Suprapubic skin (tissue), 4 donors: ENCODE results near the gene EHD4.

Experiments used
- EP300 ChIP-seq: sonication (generic); formaldehyde crosslinking; IDR thresholded peaks from one replicate; pipeline ENCODE4 v1.6.1; 2017; ENCODE audit warnings: antibody characterized with exemption
- POLR2A ChIP-seq, 2 donors: fragments of 450-650 bp; IDR thresholded peaks; one replicate each; pipeline ENCODE4 v1.6.1; 2017; ENCODE audit warnings: antibody characterized with exemption in 2 of 2, mild to moderate bottlenecking in 2 of 2, moderate library complexity in 2 of 2
- POLR2AphosphoS5 ChIP-seq, 3 donors: sonication (generic); formaldehyde crosslinking; IDR thresholded peaks; one replicate each; pipeline ENCODE4 v1.6.1; 2017; ENCODE audit warnings: antibody characterized with exemption in 3 of 3
- TF ChIP-seq, protein P1 (sequence below), 2 donors: fragments of 200-600 bp in 1 of 2; fragments of 450-650 bp in 1 of 2; sonication (generic) in 1 of 2; IDR thresholded peaks; one replicate each; pipeline ENCODE4 v1.5.1; 2016 to 2019; ENCODE audit warnings: antibody characterized with exemption in 2 of 2, mild to moderate bottlenecking in 1 of 2, moderate library complexity in 1 of 2

DNA sequence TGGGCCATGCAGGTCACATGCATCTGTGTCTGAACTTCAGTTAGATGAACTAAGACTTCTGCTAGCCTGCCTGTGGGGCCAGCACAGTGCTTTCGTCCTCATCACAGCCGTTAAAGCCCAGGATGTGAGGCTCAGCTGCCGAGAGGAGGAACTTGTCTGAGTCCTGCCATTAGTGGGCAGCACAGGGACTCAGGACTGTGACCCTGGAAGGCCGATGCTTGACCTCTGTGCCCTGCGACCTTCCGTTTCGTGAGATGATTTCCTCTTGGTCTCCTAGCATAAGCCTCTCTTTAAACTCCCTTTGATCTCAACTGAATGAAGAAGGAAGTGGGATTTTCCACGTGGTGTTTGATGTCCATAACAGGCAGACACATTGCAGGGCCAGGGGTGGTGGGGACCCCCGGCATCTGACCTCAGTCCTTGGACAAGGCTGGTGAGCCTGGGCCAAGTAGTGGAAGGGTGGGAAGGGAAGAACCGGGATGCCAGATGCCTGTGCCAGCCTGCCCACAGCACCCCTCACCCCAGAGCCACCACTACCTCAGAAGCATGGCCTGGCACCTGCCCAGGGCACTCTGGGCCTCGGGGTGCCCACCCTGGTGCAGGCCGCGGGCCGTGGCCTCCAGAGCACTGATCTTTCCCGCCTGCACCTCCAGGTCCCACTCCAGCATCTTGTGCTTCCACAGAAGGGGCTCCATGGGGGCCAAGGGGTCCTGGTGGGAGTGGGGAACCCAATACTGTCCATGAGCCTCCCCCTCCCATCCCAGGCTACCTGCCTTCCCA lies 112.1 kb downstream of the EHD4 start:
- TF ChIP-seq, protein P1, sequence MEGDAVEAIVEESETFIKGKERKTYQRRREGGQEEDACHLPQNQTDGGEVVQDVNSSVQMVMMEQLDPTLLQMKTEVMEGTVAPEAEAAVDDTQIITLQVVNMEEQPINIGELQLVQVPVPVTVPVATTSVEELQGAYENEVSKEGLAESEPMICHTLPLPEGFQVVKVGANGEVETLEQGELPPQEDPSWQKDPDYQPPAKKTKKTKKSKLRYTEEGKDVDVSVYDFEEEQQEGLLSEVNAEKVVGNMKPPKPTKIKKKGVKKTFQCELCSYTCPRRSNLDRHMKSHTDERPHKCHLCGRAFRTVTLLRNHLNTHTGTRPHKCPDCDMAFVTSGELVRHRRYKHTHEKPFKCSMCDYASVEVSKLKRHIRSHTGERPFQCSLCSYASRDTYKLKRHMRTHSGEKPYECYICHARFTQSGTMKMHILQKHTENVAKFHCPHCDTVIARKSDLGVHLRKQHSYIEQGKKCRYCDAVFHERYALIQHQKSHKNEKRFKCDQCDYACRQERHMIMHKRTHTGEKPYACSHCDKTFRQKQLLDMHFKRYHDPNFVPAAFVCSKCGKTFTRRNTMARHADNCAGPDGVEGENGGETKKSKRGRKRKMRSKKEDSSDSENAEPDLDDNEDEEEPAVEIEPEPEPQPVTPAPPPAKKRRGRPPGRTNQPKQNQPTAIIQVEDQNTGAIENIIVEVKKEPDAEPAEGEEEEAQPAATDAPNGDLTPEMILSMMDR (IDR thresholded peaks at IDR 0.05) = no peak
- no peak for TF ChIP-seq POLR2AphosphoS5 (IDR thresholded peaks at IDR 0.05)
- no peak for TF ChIP-seq EP300
- TF ChIP-seq POLR2A (IDR thresholded peaks at IDR 0.05) = no peak
